ENCODE data around the gene SNAI3.

The SNAI3 gene

GRCh38 chr16:88649924-88650748 is 36.2 kb downstream of the SNAI3 start:
- DNase-seq (peak; percentile 48), ATAC-seq (no peak)

- DNase-seq = no peak
- ATAC-seq = no peak
These were observed 36.9 kb downstream of the SNAI3 start for GRCh38 chr16:88649195-88649923.

GRCh38 chr16:88647178-88648070 is 38.9 kb downstream of the SNAI3 start:
- no peak for DNase-seq
- ATAC-seq = no peak

GRCh38 chr16:88646345-88647034 is 39.8 kb downstream of the SNAI3 start:
- DNase-seq (no peak), ATAC-seq (no peak)

- DNase-seq (no peak), ATAC-seq (no peak)
These were observed 40.4 kb downstream of the SNAI3 start for GRCh38 chr16:88645941-88646340.

GRCh38 chr16:88645455-88645854 is 40.9 kb downstream of the SNAI3 start:
- ATAC-seq (no peak), DNase-seq (no peak)

GRCh38 chr16:88643644-88643932 is 42.7 kb downstream of the SNAI3 start:
- no peak for ATAC-seq
- DNase-seq = no peak

- no peak for DNase-seq
- ATAC-seq = no peak
These were observed 43.2 kb downstream of the SNAI3 start for GRCh38 chr16:88642881-88643643.

GRCh38 chr16:88640498-88641247 is 45.6 kb downstream of the SNAI3 start:
- ATAC-seq (no peak), DNase-seq (no peak)

- no peak for DNase-seq
- no peak for ATAC-seq
These were observed 46.2 kb downstream of the SNAI3 start for GRCh38 chr16:88640039-88640495.

- no peak for ATAC-seq
- DNase-seq = no peak
These were observed 46.9 kb downstream of the SNAI3 start for GRCh38 chr16:88639231-88640038.

GRCh38 chr16:88638323-88639230 is 47.7 kb downstream of the SNAI3 start, which contains the start of gene IL17C:
Gene IL17C (plus strand): TSS chr16:88638572. CDS start chr16:88638642, 70 bp downstream.
- DNase-seq = no peak
- ATAC-seq = no peak

- ATAC-seq = no peak
- no peak for DNase-seq
These were observed 49.6 kb downstream of the SNAI3 start for GRCh38 chr16:88636488-88637265.

- no peak for DNase-seq
These were observed 50.5 kb downstream of the SNAI3 start for GRCh38 chr16:88635671-88636319.

GRCh38 chr16:88634994-88635670 is 51.2 kb downstream of the SNAI3 start:
- no peak for ATAC-seq
- no peak for DNase-seq

More at GRCh38 chr16:88635671-88636319, 50.5 kb downstream of the SNAI3 start:
- no peak for ATAC-seq

Measured in stimulated activated naive CD8-positive, alpha-beta T cell treated with anti-CD3 and anti-CD28 coated beads, Interleukin-15, Interleukin-2, amounts not matched to agents 100 U/mL and 50 U/mL, for 24 hours (primary cell).